CD4-positive, alpha-beta T cell treated with Interferon alpha-2 for 1 hour (primary cell): ENCODE measurements around the gene FUT6.

Source experiments
- DNase-seq, 2 donors: peaks; one replicate each; pipeline ENCODE4 v3.0.0-alpha.2; 2020 to 2022

The FUT6 gene

GRCh38 chr19:5804516-5805461 is 34.7 kb downstream of the FUT6 start, which contains the start of gene NRTN:
Gene NRTN, plus strand, starts transcription at chr19:5805067. Its CDS starts 19,099 bp downstream, at chr19:5824166.
- DNase-seq = peak; percentile 50 to 60

- peak; percentile 91 to 93 for DNase-seq
Measured at GRCh38 chr19:5803752-5804515, 35.6 kb downstream of the FUT6 start.

- no peak for DNase-seq
Measured at GRCh38 chr19:5803441-5803751, 36.1 kb downstream of the FUT6 start.

- DNase-seq = no peak
Measured at GRCh38 chr19:5801796-5802619, 37.5 kb downstream of the FUT6 start.

- DNase-seq = no peak
Measured at GRCh38 chr19:5800361-5801270, 38.9 kb downstream of the FUT6 start.

GRCh38 chr19:5799247-5800241 is 40.0 kb downstream of the FUT6 start:
- no peak for DNase-seq

GRCh38 chr19:5798244-5798643 is 41.3 kb downstream of the FUT6 start:
- no peak for DNase-seq

GRCh38 chr19:5795382-5795919 is 44.1 kb downstream of the FUT6 start:
- DNase-seq = no peak

- DNase-seq = no peak
Measured at GRCh38 chr19:5793188-5793587, 46.3 kb downstream of the FUT6 start.

GRCh38 chr19:5792224-5792623 is 47.3 kb downstream of the FUT6 start:
- no peak for DNase-seq

GRCh38 chr19:5790559-5791520 is 48.7 kb downstream of the FUT6 start, which contains the start of gene DUS3L:
Gene DUS3L, minus strand, starts transcription at chr19:5791163. Its CDS starts 22 bp downstream, at chr19:5791141.
- DNase-seq = peak; percentile 97 to 98

- DNase-seq = no peak
Measured at GRCh38 chr19:5789886-5790558, 49.5 kb downstream of the FUT6 start.

GRCh38 chr19:5789351-5789761 is 50.1 kb downstream of the FUT6 start:
- DNase-seq = no peak

- no peak for DNase-seq
Measured at GRCh38 chr19:5788422-5788821, 51.1 kb downstream of the FUT6 start.

GRCh38 chr19:5787409-5788182 is 51.9 kb downstream of the FUT6 start:
- no peak for DNase-seq

- DNase-seq = no peak
Measured at GRCh38 chr19:5786593-5787408, 52.7 kb downstream of the FUT6 start.

- no peak for DNase-seq
Measured at GRCh38 chr19:5785423-5785822, 54.1 kb downstream of the FUT6 start.
